Measurements from ENCODE around the gene CASP2.

DNA sequence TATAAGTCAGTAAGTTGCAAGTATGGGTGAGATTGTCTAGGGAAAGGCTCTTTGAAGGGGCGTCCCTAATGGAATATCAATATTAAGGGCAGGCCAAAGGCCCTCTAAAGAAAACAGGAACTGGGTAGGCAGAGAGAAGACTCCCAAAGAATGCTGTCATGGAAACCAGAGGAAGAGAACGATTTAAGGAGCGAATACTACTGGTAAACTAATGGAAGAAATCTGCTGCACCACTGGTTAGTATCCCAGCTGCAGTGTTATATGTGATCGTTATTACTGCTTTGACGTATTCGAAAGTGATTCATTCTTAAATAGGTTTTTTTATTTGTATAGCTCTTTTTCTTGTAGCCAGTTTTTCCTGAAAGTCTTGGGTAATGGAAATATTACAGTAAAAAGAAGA is 1.3 kb downstream of the CASP2 start:
- no peak for TF ChIP-seq CTCF (IDR thresholded peaks at IDR 0.05)
- no peak for TF ChIP-seq POLR2A (IDR thresholded peaks at IDR 0.05)

Measured in Peyer's patch (tissue), 4 donors.